ENCODE measurements around the gene NCOR1. TPM values are rescaled to one million over a fixed set of nuclear protein-coding genes. Genes with fewer than 3 reads are reported as not detected.

The NCOR1 gene
- total RNA-seq = 58.8 and 110 TPM in 2 replicates

GRCh38 chr17:16215273-16215964, at the start of gene NCOR1:
Gene NCOR1, minus strand, starts transcription at chr17:16215534. Its CDS starts 20,965 bp downstream, at chr17:16194569.

GRCh38 chr17:16217002-16217635, 1.8 kb upstream of the NCOR1 start, which contains the start of gene PIGL:
Gene PIGL, plus strand, starts transcription at chr17:16217210. Its CDS starts 17 bp downstream, at chr17:16217227.

DNA sequence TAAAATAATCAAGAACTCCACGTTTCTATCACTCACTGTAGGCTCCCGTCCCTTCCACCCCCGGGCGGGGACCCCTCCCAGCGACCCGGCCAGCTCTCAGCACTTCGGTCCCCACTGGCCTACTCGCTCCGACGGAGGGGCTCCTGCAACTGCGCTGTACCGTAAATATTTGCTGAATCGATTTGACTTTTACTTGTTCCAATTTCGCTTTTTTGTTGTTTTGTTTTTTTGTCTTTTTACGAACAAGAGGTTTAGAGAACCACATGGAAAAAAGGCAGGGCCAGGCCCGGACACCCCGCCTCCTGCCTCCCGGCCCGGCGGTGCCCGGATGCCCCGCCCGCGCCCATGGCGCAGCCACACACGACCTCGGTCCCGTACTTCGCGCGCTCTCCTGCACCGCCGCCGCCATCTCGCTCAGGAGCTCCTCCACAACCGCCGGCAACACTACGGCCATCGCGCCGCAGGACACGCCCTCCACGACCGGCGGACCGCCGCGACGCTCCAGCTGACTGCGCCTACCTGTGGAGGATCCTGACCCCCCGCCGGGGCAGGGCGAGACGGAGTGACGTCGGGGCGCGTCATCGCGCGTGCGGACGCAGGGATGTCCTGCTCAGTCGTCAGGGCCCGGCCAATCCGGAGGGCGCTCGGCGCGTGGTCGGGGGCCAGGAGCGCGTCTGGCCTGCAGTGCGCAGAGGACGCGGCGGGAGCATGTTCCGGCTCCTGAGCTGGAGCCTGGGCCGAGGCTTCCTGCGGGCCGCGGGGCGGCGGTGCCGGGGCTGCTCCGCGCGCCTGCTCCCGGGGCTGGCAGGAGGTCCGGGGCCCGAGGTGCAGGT, 216.0 kb downstream of the NCOR1 start, which contains the start of the genes TTC19 and ZSWIM7:
TSS of gene TTC19 (plus strand) at position 684 of the 833 bp plus-strand sequence. CDS start at position 709, 25 bp downstream.
TSS of gene ZSWIM7 (minus strand) at position 564 of the 833 bp plus-strand sequence. CDS start at position 454, 110 bp downstream.

Other genes starting within 250 kb of the NCOR1 start
- gene ZSWIM7, start 215.8 kb downstream of the NCOR1 start, total RNA-seq = 8.3 and 14.6 TPM in 2 replicates
- gene TTC19, start 215.7 kb downstream of the NCOR1 start, total RNA-seq = 24.6 and 41.3 TPM in 2 replicates
- 17.5 and 21.4 TPM in 2 replicates for gene PIGL, start 1.7 kb upstream of the NCOR1 start, total RNA-seq
- 28.8 and 29.8 TPM in 2 replicates for gene CENPV, start 137.9 kb upstream of the NCOR1 start, total RNA-seq
- 1,401 and 2,051 TPM in 2 replicates for gene UBB, start 165.6 kb upstream of the NCOR1 start, total RNA-seq
- gene TRPV2, start 200.0 kb upstream of the NCOR1 start, total RNA-seq = 49.9 and 70.0 TPM in 2 replicates